ENCODE results near the gene FOXL2.
A peak's percentile ranks its signal among the peaks of the same experiment; 100 is the strongest.

The FOXL2 gene

GRCh38 chr3:138899351-138899991 lies 47.5 kb downstream of the FOXL2 start:
- H3K4me3 ChIP-seq (ENCODE audit: control insufficient read depth, low read depth, low read length) = no peak overlapping the region
- no peak for DNase-seq (ENCODE audit: low read depth)
- no peak for TF ChIP-seq CTCF (IDR thresholded peaks at IDR 0.05; ENCODE audit: control insufficient read depth, insufficient read depth, low read depth, low read length, missing control alignments)

GRCh38 chr3:138898708-138899107 lies 48.2 kb downstream of the FOXL2 start:
- TF ChIP-seq CTCF (IDR thresholded peaks at IDR 0.05; ENCODE audit: control insufficient read depth, insufficient read depth, low read depth, low read length, missing control alignments) = no peak
- H3K4me3 ChIP-seq (ENCODE audit: control insufficient read depth, low read depth, low read length) = no peak overlapping the region
- DNase-seq (ENCODE audit: low read depth) = no peak

- DNase-seq (ENCODE audit: low read depth) = peak; percentile 40
- no peak overlapping the region for H3K4me3 ChIP-seq (ENCODE audit: control insufficient read depth, low read depth, low read length)
- no peak for TF ChIP-seq CTCF (IDR thresholded peaks at IDR 0.05; ENCODE audit: control insufficient read depth, insufficient read depth, low read depth, low read length, missing control alignments)
Observed at GRCh38 chr3:138898301-138898700, 48.6 kb downstream of the FOXL2 start.

Measured in AG09309 (cell line).